NCI-H1417 treated with DMSO at 0.1 percent for 48 hours (cell line): ENCODE measurements around the gene IL1RAP.
"Not testable (repeated sequence)": the region's sequence is repeated elsewhere in the genome, so short reads cannot be mapped to it uniquely, and the experiment has no call there.

Experiments used
- DNase-seq: peaks from one replicate; lab custom pipeline; 2025; lab: John Stamatoyannopoulos, UW

IL1RAP gene

GRCh38 chr3:190513409-190514370 lies at the start of gene IL1RAP:
Gene IL1RAP (plus strand): TSS chr3:190514085. CDS start chr3:190564290, 50,205 bp downstream.
- peak; percentile 52 for DNase-seq

- DNase-seq = no peak
Measured at GRCh38 chr3:190467922-190468321, 46.0 kb upstream of the IL1RAP start.

- DNase-seq = not testable (repeated sequence)
Measured at GRCh38 chr3:190473261-190473660, 40.6 kb upstream of the IL1RAP start.

- no peak for DNase-seq
Measured at GRCh38 chr3:190481779-190482178, 32.1 kb upstream of the IL1RAP start.

- peak; percentile 13 for DNase-seq
Measured at GRCh38 chr3:190485830-190486532, 27.9 kb upstream of the IL1RAP start.

- DNase-seq = no peak
Measured at GRCh38 chr3:190486533-190486864, 27.4 kb upstream of the IL1RAP start.

- no peak for DNase-seq
Measured at GRCh38 chr3:190486908-190487607, 26.8 kb upstream of the IL1RAP start.

- no peak for DNase-seq
Measured at GRCh38 chr3:190491533-190492054, 22.3 kb upstream of the IL1RAP start.

GRCh38 chr3:190492129-190492528 lies 21.8 kb upstream of the IL1RAP start:
- no peak for DNase-seq

GRCh38 chr3:190492966-190493365 lies 20.9 kb upstream of the IL1RAP start:
- DNase-seq = no peak

GRCh38 chr3:190494907-190495306 lies 19.0 kb upstream of the IL1RAP start:
- DNase-seq = no peak

GRCh38 chr3:190495354-190495753 lies 18.5 kb upstream of the IL1RAP start:
- no peak for DNase-seq

- no peak for DNase-seq
Measured at GRCh38 chr3:190495796-190496195, 18.1 kb upstream of the IL1RAP start.

- DNase-seq = no peak
Measured at GRCh38 chr3:190496859-190497258, 17.0 kb upstream of the IL1RAP start.

GRCh38 chr3:190497811-190498210 lies 16.1 kb upstream of the IL1RAP start:
- no peak for DNase-seq

- DNase-seq = no peak
Measured at GRCh38 chr3:190498293-190498692, 15.6 kb upstream of the IL1RAP start.

GRCh38 chr3:190499122-190499521 lies 14.8 kb upstream of the IL1RAP start:
- no peak for DNase-seq

GRCh38 chr3:190502946-190503345 lies 10.9 kb upstream of the IL1RAP start:
- no peak for DNase-seq

- DNase-seq = no peak
Measured at GRCh38 chr3:190504354-190505125, 9.3 kb upstream of the IL1RAP start.

- no peak for DNase-seq
Measured at GRCh38 chr3:190505381-190506003, 8.4 kb upstream of the IL1RAP start.

- no peak for DNase-seq
Measured at GRCh38 chr3:190506271-190506670, 7.6 kb upstream of the IL1RAP start.
